ENCODE measurements around the gene APBA2.

GRCh38 chr15:28989896-28990295 lies 104.1 kb downstream of the APBA2 start:
- TF ChIP-seq CTCF (IDR thresholded peaks at IDR 0.05), result no peak
- no peak for TF ChIP-seq NFE2L1 (CRISPR knock-in tag; IDR thresholded peaks at IDR 0.05)
- no peak for TF ChIP-seq ERG (CRISPR knock-in tag; IDR thresholded peaks at IDR 0.05)
- no peak for TF ChIP-seq JUN (CRISPR knock-in tag; IDR thresholded peaks at IDR 0.05)
